Skeletal muscle tissue (tissue), 4 donors: Measurements from ENCODE around the gene SMURF2. TPM values are rescaled to one million over a fixed set of nuclear protein-coding genes. Genes with fewer than 3 reads are reported as not detected.
A peak's percentile ranks its signal among the peaks of the same experiment; 100 is the strongest.
"Not testable (repeated sequence)": the region's sequence is repeated elsewhere in the genome, so short reads cannot be mapped to it uniquely, and the experiment has no call there.

Source experiments
- H3K27ac ChIP-seq: one replicate; pipeline ENCODE4 v1.7.0; 2013; ENCODE audit warnings: mild to moderate bottlenecking, low read depth, low read length, inconsistent platforms
- H3K27me3 ChIP-seq, 3 donors: one replicate each; pipeline ENCODE4 v1.7.0; 2013; ENCODE audit warnings: low read length in 3 of 3; ENCODE audit not compliant: control insufficient read depth in 3 of 3, insufficient read depth in 3 of 3
- H3K36me3 ChIP-seq, 3 donors: one replicate each; pipeline ENCODE4 v1.7.0; 2013; ENCODE audit warnings: low read length in 3 of 3; ENCODE audit not compliant: control insufficient read depth in 3 of 3, insufficient read depth in 3 of 3
- H3K4me1 ChIP-seq, 3 donors: one replicate each; pipeline ENCODE4 v1.7.0; 2013; ENCODE audit warnings: low read length in 3 of 3, mild to moderate bottlenecking in 3 of 3; ENCODE audit not compliant: control insufficient read depth in 3 of 3, insufficient read depth in 3 of 3
- H3K4me3 ChIP-seq, 3 donors: one replicate each; pipeline ENCODE4 v1.7.0; 2013; ENCODE audit warnings: low read length in 3 of 3
- H3K9ac ChIP-seq, 3 donors: one replicate each; pipeline ENCODE4 v1.7.0; 2013; ENCODE audit warnings: low read length in 3 of 3, mild to moderate bottlenecking in 3 of 3, moderate library complexity in 2 of 3, low read depth in 1 of 3
- H3K9me3 ChIP-seq, 3 donors: one replicate each; pipeline ENCODE4 v1.7.0; 2013; ENCODE audit warnings: low read length in 3 of 3; ENCODE audit not compliant: control insufficient read depth in 3 of 3
- total RNA-seq: library from RNA; depleted of rRNA; stranded (reverse); fragments of >200 nt; gene quantifications from one replicate; pipeline ENCODE4 v1.2.3, GENCODE V29; 2014
- donor health status: Osteomylitis.

Gene SMURF2
- total RNA-seq, 1 donor from 2014 or later = 32.4 TPM

DNA sequence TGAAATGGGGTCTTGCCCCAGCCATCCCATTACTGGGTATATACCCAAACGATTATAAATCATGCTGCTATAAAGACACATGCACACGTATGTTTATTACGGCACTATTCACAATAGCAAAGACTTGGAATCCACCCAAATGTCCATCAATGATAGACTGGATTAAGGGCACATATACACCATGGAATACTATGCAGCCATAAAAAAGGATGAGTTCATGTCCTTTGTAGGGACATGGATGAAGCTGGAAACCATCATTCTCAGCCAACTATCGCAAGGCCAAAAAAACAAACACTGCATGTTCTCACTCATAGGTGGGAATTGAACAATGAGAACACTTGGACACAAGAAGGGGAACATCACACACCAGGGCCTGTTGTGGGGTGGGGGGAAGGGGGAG is 85.1 kb downstream of the SMURF2 start:
- peaks cover 0 to 24% (median 19%) of the 10 kb centered on the region in 3 donors for H3K36me3 ChIP-seq
- not testable (repeated sequence) for H3K27ac ChIP-seq, H3K27me3 ChIP-seq, H3K4me1 ChIP-seq, H3K9ac ChIP-seq, H3K9me3 ChIP-seq, H3K4me3 ChIP-seq

DNA sequence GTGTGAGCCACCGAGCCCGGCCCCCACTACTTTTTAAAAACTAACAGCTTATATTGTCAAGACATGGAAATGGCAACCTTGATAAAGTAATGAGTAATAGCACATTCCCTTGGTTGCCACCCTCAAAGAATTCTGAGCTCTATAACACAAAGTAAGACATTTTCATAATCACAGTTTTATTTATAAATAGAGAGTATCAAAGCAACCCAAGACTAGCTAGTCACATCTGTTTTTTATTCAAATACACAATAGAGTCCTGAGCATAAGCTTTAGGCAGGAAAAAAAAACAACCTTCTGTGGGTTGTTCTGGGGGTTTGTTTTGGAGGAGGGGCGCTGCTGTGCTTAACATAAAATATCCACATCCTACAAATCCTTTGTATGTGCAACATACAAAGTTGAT is 86.7 kb downstream of the SMURF2 start:
- no peak overlapping the region for H3K4me3 ChIP-seq
- H3K9me3 ChIP-seq = no peaks in the 10 kb centered on the region
- peaks cover 0 to 22% (median 12%) of the 10 kb centered on the region in 3 donors for H3K36me3 ChIP-seq
- H3K27me3 ChIP-seq = no peaks in the 10 kb centered on the region
- no peak overlapping the region for H3K27ac ChIP-seq
- no peaks in the 10 kb centered on the region for H3K4me1 ChIP-seq
- no peak overlapping the region for H3K9ac ChIP-seq

DNA sequence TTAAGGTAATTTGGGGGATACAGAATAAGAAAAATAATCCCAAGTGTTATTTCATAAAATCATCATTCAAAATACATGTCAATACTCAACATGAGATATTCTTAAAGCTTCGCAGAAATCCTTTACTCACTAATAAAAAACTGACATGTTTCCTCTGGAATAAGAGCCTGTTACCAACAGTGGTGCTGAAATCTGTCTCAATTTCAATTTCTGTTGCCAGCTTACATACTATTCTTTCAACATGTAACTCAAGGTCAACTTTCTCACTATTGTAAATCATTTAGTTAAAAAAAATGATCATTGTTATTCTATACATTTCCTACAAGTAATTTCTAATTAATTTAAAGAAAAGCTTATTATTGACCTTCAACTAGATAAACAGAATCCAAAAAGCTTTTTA is 87.5 kb downstream of the SMURF2 start:
- Histone ChIP-seq H3K9ac (no peak overlapping the region), H3K27ac (no peak overlapping the region), H3K27me3 (no peaks in the 10 kb centered on the region), H3K4me1 (no peaks in the 10 kb centered on the region), H3K4me3 (no peak overlapping the region), H3K9me3 (no peaks in the 10 kb centered on the region), H3K36me3 (peaks cover 0 to 17% (median 16%) of the 10 kb centered on the region in 3 donors)

DNA sequence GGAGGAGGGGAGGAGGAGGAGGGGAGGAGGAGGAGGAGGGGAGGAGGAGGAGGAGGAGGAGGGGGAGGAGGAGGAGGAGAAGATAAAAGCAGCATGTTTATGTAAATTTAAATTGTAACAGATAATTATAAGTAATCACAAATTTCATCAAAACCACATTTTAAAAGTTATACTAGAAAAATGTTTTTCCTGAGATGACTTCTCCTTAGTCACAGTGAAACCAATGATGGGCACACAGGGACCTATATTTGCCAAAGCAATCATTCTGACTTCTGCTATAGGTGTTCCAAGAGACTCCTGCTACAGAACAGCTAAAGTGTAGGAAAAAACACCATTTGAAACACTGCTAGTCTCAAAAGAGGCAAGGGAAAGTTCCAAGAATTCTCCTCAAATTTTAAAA is 88.9 kb downstream of the SMURF2 start:
- Histone ChIP-seq H3K9me3 (no peaks in the 10 kb centered on the region), H3K4me1 (no peaks in the 10 kb centered on the region), H3K27me3 (no peaks in the 10 kb centered on the region), H3K9ac (no peak overlapping the region), H3K27ac (no peak overlapping the region), H3K36me3 (peaks cover 0 to 19% (median 16%) of the 10 kb centered on the region in 3 donors), H3K4me3 (no peak overlapping the region)

DNA sequence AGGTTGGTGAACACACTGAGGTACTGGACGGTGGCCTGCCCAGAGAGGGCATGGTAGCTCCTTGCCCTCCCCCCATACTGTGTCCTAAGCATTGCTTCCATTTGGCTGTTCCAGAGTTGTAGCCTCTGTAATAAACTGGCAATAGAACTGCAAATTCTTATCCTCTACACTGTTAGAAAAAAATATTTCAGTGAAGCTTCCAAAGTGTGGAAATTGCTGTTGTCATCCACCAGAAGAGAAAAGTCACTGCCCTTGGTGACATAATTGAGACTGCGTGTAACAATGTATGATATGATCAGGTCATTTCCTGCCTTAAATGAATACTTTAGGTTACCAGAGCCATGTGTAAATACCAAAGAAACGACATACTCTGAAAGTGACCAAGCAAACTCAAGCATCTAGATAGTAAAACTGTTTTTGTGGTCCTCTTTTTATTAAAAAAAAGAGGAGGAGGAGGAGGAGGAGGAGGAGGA is 89.4 kb downstream of the SMURF2 start:
- H3K4me1 ChIP-seq = no peaks in the 10 kb centered on the region
- H3K27ac ChIP-seq = no peak overlapping the region
- H3K27me3 ChIP-seq = no peaks in the 10 kb centered on the region
- H3K36me3 ChIP-seq = peaks cover 0 to 18% (median 14%) of the 10 kb centered on the region in 3 donors
- H3K9ac ChIP-seq = peak overlapping the region in 1 of 3 donors; percentile 28
- H3K4me3 ChIP-seq = no peak overlapping the region
- no peaks in the 10 kb centered on the region for H3K9me3 ChIP-seq

DNA sequence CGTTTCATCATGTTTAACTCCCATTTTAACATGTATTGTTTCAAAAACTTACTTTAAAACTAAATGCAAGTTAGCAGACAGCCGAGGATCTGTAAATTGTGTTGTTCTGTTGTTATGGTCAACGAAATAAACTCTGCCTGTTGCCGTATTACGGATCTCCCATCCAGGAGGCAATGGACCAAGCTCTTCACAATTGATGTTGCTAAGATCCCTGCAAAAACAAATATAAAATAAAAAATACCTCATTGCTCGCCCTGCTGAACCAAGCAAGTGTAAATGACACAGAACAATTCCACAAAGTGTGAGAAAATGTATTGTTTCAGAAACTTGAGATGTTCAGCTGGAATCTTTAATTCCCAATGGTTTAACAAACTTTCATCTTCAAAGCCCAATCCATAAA is 90.4 kb downstream of the SMURF2 start:
- no peak overlapping the region for H3K4me3 ChIP-seq
- peaks cover 0 to 14% (median 13%) of the 10 kb centered on the region in 3 donors for H3K36me3 ChIP-seq
- no peaks in the 10 kb centered on the region for H3K27me3 ChIP-seq
- H3K9me3 ChIP-seq = no peaks in the 10 kb centered on the region
- H3K9ac ChIP-seq = no peak overlapping the region
- no peaks in the 10 kb centered on the region for H3K4me1 ChIP-seq
- H3K27ac ChIP-seq = no peak overlapping the region

DNA sequence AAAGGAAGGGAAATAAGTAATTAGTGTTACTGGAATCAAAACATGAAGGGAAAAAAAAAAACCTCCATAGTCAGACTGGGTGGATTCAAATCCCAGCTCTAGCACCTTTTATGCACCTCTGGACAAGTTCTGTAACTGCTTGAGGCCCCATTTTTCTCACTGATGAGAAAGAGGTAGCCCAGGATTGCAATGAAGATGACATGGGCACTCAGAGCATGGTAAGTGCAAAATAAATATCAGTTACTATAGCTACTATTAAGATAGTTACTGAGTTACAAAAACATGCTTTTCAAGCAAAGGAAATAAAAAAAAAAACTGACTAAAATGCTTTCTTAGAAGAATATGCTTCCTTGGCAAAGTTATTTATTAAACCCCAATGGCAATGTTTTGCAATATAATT is 96.5 kb downstream of the SMURF2 start:
- Histone ChIP-seq H3K27ac (peak overlapping the region; percentile 20), H3K4me1 (no peaks in the 10 kb centered on the region), H3K36me3 (peaks cover 2 to 21% (median 20%) of the 10 kb centered on the region in 3 donors), H3K27me3 (no peaks in the 10 kb centered on the region), H3K4me3 (no peak overlapping the region), H3K9ac (no peak overlapping the region), H3K9me3 (no peaks in the 10 kb centered on the region)

DNA sequence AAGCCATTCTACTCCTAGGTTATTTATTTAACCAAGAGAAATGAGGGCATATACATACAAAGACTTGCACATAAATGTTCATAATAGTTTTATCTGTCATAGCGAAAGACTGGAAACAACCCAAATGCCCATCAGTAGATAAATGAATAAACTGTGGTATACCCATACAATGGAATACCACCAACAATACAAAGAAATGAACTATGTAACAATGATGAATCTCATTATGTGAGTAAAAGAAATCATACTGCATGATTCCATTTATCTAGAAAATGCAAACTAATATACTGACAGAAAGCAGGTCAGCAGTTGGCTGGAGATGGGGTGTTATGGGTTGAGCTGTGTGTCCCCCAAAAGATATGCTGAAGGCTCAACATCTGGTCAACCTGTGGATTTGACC is 98.0 kb downstream of the SMURF2 start:
- Histone ChIP-seq H3K9ac (no peak overlapping the region), H3K27ac (no peak overlapping the region), H3K4me3 (no peak overlapping the region), H3K36me3 (peaks cover 2 to 19% (median 12%) of the 10 kb centered on the region in 3 donors), H3K27me3 (no peaks in the 10 kb centered on the region), H3K9me3 (no peaks in the 10 kb centered on the region), H3K4me1 (no peaks in the 10 kb centered on the region)

DNA sequence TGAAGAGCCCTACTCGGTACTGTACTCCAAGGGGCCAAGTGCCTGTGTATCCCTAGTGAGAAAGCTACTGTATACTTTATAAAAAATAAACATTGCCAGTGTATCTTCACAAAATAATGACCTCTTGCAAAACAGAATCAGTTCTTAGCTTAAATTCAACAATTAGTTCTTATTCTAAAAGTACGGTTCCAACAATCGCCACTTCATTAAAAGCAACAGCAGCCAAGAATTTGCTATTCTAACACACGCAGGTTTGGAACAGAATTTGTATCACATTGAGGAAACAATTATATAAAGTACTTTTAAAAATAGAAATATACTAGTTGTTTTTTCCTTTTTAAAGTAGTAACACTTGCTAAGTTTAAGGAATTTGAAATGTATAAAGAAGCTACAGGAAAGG is 106.8 kb downstream of the SMURF2 start:
- Histone ChIP-seq H3K27ac (no peak overlapping the region), H3K4me1 (no peaks in the 10 kb centered on the region), H3K36me3 (peaks cover 6 to 24% (median 7%) of the 10 kb centered on the region in 3 donors), H3K9ac (no peak overlapping the region), H3K9me3 (no peaks in the 10 kb centered on the region), H3K27me3 (no peaks in the 10 kb centered on the region), H3K4me3 (no peak overlapping the region)

DNA sequence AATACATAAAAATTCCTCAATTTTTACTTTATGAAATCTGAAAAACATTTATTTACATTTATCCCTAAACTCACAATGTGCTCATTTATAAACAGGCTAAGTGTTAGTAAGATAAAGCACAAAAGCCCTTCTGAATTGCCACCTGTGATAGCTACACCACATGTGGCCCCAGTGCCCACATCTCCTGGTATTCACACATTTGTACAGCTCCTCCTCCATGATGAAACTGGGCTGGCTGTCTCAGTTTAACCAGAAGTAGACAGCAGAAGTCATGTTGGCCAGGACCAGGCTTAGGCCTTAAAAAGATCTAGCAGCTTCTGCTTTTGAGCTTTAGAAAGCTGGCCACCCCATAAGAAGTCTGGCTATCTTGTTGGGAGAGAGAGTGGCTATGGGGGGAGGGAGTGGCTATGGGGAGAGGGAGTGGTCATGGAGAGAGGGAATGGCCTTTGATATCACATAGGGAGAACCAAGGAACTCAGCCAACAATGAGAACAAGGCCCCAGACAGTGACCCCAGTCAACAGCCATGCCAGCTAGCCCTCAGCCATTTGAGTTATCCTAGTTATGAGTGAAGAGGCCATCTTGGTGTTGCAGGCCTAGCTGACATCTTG is 108.0 kb downstream of the SMURF2 start:
- Histone ChIP-seq H3K9ac (no peak overlapping the region), H3K9me3 (no peaks in the 10 kb centered on the region), H3K27ac (no peak overlapping the region), H3K4me1 (no peaks in the 10 kb centered on the region), H3K27me3 (no peaks in the 10 kb centered on the region), H3K4me3 (no peak overlapping the region), H3K36me3 (peaks cover 7 to 30% (median 11%) of the 10 kb centered on the region in 3 donors)
